Sigmoid colon (tissue), 7 donors: ENCODE data around the gene PDK2. TPM values are rescaled to one million over a fixed set of nuclear protein-coding genes. Genes with fewer than 3 reads are reported as not detected.

Experiments used
- DNase-seq: peaks from one replicate; pipeline ENCODE4 v3.0.0-alpha.2; 2019
- H3K27ac ChIP-seq, 4 donors: fragments of 200-600 bp; sonication (generic); one replicate each; pipeline ENCODE4 v1.5.1; 2016 to 2019; ENCODE audit warnings: mild to moderate bottlenecking in 1 of 4
- H3K27me3 ChIP-seq, 3 donors: fragments of 200-600 bp; sonication (generic); one replicate each; pipeline ENCODE4 v1.5.1; 2019; ENCODE audit warnings: mild to moderate bottlenecking in 1 of 3
- H3K36me3 ChIP-seq, 4 donors: fragments of 200-600 bp; sonication (generic); one replicate each; pipeline ENCODE4 v1.5.1; 2016 to 2019
- H3K4me1 ChIP-seq, 4 donors: fragments of 200-600 bp; sonication (generic); one replicate each; pipeline ENCODE4 v1.5.1; 2017 to 2019
- H3K4me3 ChIP-seq, 4 donors: fragments of 200-600 bp; sonication (generic); one replicate each; pipeline ENCODE4 v1.5.1; 2017 to 2019; ENCODE audit warnings: mild to moderate bottlenecking in 2 of 4, moderate library complexity in 1 of 4
- H3K9me3 ChIP-seq, 4 donors: fragments of 200-600 bp in 3 of 4; sonication (generic) in 3 of 4; one replicate each; pipeline versions ENCODE4 v1.5.1 to v1.6.1; 2013 to 2019
- EP300 ChIP-seq, 4 donors: sonication (generic); formaldehyde crosslinking; IDR thresholded peaks; one replicate each; pipeline ENCODE4 v1.6.1; 2017; ENCODE audit warnings: antibody characterized with exemption in 4 of 4
- POLR2A ChIP-seq, 2 donors: fragments of 450-650 bp; IDR thresholded peaks; one replicate each; pipeline ENCODE4 v1.6.1; 2016; ENCODE audit warnings: antibody characterized with exemption in 2 of 2, mild to moderate bottlenecking in 2 of 2, moderate library complexity in 2 of 2
- POLR2AphosphoS5 ChIP-seq, 4 donors: sonication (generic); formaldehyde crosslinking; IDR thresholded peaks; one replicate each; pipeline ENCODE4 v1.6.1; 2017; ENCODE audit warnings: antibody characterized with exemption in 4 of 4
- WGBS, 2 donors: extraction: QIAGEN DNeasy Blood & Tissue Kit; methylation state at CpG; one replicate each; pipeline ENCODE4 v1.1.7; 2013; 5-methylcytosine and 5-hydroxymethylcytosine counted together
- intact Hi-C: fragments of 100-400 bp; cut with DNase I; formaldehyde crosslinking; loops from one replicate; pipeline ENCODE4 v1.15.1; 2023
- polyA plus RNA-seq, 3 donors: library from polyadenylated mRNA; stranded (reverse); fragments of 200-250 nt; gene quantifications; one replicate each; pipeline ENCODE4 v1.2.3, GENCODE V29; 2013
- total RNA-seq, 4 donors: library from RNA; depleted of rRNA; stranded (reverse); fragments of >200 nt; gene quantifications; one replicate each; pipeline ENCODE4 v1.1.0, GENCODE V29; 2016
- TF ChIP-seq, protein P1 (sequence below), 4 experiments: fragments of 450-650 bp in 3 of 4; fragments of 200-600 bp in 1 of 4; IDR thresholded peaks; one replicate each; pipeline ENCODE4 v1.5.1; 2016 to 2019; ENCODE audit warnings: antibody characterized with exemption in 4 of 4, mild to moderate bottlenecking in 3 of 4, moderate library complexity in 2 of 4
- donor health status: healthy with polysubstance abuse.
- donor health status: Bipolar disorder and iron deficiency.
- donor health status: healthy.

The PDK2 gene
- total and polyA plus RNA-seq, 7 donors = 23.1 to 82.8 (median 43.9) TPM

DNA sequence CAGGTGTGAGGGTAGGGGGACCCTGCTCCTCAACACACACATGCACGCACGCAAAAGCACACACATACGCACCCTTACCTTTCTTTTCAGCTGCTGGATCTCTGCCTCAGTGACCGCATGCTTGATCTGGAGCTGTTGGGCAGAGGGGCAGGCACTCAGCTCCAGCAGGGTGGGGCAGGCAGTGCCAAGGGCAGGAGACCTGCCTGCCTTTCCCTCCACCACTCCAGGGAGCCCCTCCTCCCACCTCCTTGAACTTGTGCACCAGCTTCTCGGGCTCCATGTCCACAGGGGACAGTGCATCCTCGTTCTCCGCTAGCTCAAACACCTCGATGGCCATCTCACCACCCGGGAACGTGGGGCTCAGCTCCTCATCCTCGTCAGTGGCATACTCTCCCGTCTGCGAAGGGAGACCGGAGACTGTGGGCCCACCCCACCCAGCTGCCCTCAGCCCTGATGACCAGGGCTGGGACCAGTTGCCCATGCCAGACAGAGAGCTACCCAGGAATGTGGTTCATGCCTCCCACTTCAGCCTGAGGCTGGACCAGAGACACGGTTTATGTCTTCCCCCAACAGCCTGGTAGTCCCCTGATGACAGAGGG is 44.1 kb downstream of the PDK2 start:
- Histone ChIP-seq H3K4me1 (peaks cover 0 to 11% (median 4%) of the 10 kb centered on the region in 4 donors), H3K27ac (peak overlapping the region in 1 of 4 donors; percentile 55), H3K4me3 (no peak overlapping the region), H3K9me3 (no peaks in the 10 kb centered on the region), H3K36me3 (peaks cover 32 to 97% (median 62%) of the 10 kb centered on the region in 4 donors), H3K27me3 (no peaks in the 10 kb centered on the region)
- intact Hi-C loops = no loop called here
- no peak for DNase-seq
- TF ChIP-seq, protein P1, sequence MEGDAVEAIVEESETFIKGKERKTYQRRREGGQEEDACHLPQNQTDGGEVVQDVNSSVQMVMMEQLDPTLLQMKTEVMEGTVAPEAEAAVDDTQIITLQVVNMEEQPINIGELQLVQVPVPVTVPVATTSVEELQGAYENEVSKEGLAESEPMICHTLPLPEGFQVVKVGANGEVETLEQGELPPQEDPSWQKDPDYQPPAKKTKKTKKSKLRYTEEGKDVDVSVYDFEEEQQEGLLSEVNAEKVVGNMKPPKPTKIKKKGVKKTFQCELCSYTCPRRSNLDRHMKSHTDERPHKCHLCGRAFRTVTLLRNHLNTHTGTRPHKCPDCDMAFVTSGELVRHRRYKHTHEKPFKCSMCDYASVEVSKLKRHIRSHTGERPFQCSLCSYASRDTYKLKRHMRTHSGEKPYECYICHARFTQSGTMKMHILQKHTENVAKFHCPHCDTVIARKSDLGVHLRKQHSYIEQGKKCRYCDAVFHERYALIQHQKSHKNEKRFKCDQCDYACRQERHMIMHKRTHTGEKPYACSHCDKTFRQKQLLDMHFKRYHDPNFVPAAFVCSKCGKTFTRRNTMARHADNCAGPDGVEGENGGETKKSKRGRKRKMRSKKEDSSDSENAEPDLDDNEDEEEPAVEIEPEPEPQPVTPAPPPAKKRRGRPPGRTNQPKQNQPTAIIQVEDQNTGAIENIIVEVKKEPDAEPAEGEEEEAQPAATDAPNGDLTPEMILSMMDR (IDR thresholded peaks at IDR 0.05) = no peak
- TF ChIP-seq EP300 (IDR thresholded peaks at IDR 0.05) (no peak), POLR2AphosphoS5 (IDR thresholded peaks at IDR 0.05) (no peak), POLR2A (IDR thresholded peaks at IDR 0.05) (no peak)
- 91% methylated on average over 15 of the region's 15 CpGs for WGBS, 2 donors

DNA sequence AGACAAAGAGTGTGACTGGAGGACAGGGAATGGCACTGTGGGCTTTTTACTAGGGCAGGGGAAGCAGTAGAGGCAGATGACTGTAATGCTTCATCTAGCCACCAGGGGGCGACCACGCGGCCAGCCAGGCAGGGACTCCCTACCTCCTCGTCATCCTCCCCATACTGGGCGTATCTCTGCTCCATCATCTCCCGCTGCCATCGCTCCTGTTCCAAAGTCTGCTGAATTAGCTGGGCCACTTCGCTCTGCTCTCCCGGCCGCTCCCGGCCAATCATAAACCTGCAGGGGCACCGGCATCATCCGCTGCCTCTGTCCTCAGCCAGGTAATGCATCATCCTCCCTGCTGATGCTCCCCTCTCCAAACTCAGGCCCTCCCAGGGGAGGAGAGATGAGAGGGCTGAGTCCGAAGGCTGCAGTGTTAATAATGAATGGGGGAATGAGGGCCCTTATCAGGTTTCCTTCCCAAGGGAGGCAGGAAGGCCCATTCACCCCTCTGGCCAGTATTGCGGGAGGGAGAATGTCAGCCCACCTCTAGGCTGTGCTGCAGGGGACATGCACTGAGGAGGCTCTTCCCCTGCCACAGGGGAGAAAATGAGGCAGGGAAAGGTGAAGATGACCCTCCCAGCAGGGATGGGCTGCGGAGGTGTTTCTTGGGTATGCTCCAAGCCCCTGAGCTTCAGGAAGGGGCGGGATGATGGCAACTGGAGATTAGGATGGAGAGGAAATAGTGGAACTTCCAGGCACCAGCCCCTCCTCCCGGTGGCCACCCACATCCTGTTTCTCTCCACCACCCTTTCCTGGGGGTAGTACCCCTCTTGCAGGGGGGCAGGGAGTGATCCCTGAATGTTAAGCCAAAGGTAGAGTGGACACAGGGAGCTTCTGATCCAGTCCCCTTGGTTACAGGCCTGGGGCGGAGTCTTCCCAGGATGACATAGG is 45.1 kb downstream of the PDK2 start:
- intact Hi-C loops = loop anchor here (2.0 kb wide), 1 partner anchor 21 kb away; no protein-coding TSS in a partner anchor
- no peak overlapping the region for H3K4me3 ChIP-seq
- no peaks in the 10 kb centered on the region for H3K9me3 ChIP-seq
- H3K27me3 ChIP-seq = no peaks in the 10 kb centered on the region
- peaks cover 0 to 8% (median 4%) of the 10 kb centered on the region in 4 donors for H3K4me1 ChIP-seq
- WGBS, 2 donors = 41 to 47% methylated on average over 19 of the region's 19 CpGs
- peaks cover 36 to 97% (median 65%) of the 10 kb centered on the region in 4 donors for H3K36me3 ChIP-seq
- peak; percentile 91 for DNase-seq
- TF ChIP-seq, protein P1 (IDR thresholded peaks at IDR 0.05) = peak; percentile 89 to 98 (median 97)
- TF ChIP-seq POLR2A (IDR thresholded peaks at IDR 0.05) = no peak
- peak overlapping the region; percentile 4 to 55 (median 24) for H3K27ac ChIP-seq

DNA sequence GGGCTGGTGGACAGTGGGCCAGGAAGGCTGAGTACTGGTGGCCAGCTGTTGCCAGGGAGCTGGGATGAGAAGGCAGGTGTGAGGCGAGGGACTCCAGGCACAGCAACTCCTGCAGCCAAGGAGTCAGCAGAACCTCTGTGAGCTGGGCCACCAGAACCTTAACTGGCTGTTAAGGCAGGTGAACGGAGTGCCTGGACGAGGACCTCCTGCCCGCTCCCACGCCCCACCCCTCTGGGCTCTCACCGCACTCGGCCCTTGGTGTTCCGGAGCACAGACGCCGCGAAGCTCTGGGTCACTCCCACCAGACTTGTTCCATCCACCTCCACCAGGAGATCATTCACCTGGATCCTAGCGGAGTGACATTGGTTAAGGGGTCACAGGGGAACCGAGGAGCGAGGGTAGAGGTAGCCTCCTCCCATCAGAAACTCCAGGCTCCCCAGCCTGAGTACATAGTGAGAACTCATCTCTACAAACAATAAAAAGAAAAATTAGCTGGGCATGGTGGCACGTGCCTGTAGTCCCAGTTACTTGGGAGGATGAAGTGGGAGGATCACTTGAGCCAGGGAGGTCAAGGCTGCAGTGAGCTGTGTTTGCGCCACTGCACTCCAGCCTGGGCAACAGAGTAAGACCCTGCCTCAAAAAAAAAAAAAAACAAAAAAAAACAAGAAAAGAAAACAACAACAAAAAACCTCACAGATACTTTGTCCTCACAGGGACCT is 46.0 kb downstream of the PDK2 start:
- Histone ChIP-seq H3K4me1 (peaks cover 0 to 18% (median 11%) of the 10 kb centered on the region in 4 donors), H3K4me3 (no peak overlapping the region), H3K36me3 (peaks cover 35 to 88% (median 56%) of the 10 kb centered on the region in 4 donors), H3K27me3 (no peaks in the 10 kb centered on the region), H3K27ac (peak overlapping the region in 1 of 4 donors; percentile 12), H3K9me3 (no peaks in the 10 kb centered on the region)
- DNase-seq = no peak
- no peak for TF ChIP-seq EP300 (IDR thresholded peaks at IDR 0.05)
- TF ChIP-seq POLR2A (IDR thresholded peaks at IDR 0.05) = no peak
- TF ChIP-seq POLR2AphosphoS5 (IDR thresholded peaks at IDR 0.05) = no peak
- TF ChIP-seq, protein P1 (IDR thresholded peaks at IDR 0.05) = no peak
- WGBS, 2 donors = 94 to 96% methylated on average over 16 of the region's 16 CpGs
- intact Hi-C loops = loop anchor here (2.0 kb wide), 1 partner anchor 20 kb away; no protein-coding TSS in a partner anchor

- Histone ChIP-seq H3K27me3 (no peaks in the 10 kb centered on the region), H3K36me3 (peaks cover 29 to 82% (median 53%) of the 10 kb centered on the region in 4 donors), H3K9me3 (no peaks in the 10 kb centered on the region), H3K27ac (no peak overlapping the region), H3K4me1 (peaks cover 0 to 23% (median 17%) of the 10 kb centered on the region in 4 donors), H3K4me3 (no peak overlapping the region)
- no peak for DNase-seq
- TF ChIP-seq POLR2AphosphoS5 (IDR thresholded peaks at IDR 0.05) = no peak
- TF ChIP-seq EP300 (IDR thresholded peaks at IDR 0.05) = no peak
- TF ChIP-seq, protein P1 (IDR thresholded peaks at IDR 0.05) = no peak
- no peak for TF ChIP-seq POLR2A (IDR thresholded peaks at IDR 0.05)
- intact Hi-C loops = loop anchor here (2.0 kb wide), 1 partner anchor 19 kb away; no protein-coding TSS in a partner anchor
- 62 to 75% methylated on average over 8 of the region's 8 CpGs for WGBS, 2 donors
Observed at GRCh38 chr17:50141745-50142110, 46.6 kb downstream of the PDK2 start.
